Activated CD4-positive, alpha-beta T cell treated with anti-CD3 and anti-CD28 coated beads for 36 hours (primary cell): Measurements from ENCODE around the gene EBP. TPM values are rescaled to one million over a fixed set of nuclear protein-coding genes. Genes with fewer than 3 reads are reported as not detected.
A peak's percentile ranks its signal among the peaks of the same experiment; 100 is the strongest.
"Not testable (repeated sequence)": the region's sequence is repeated elsewhere in the genome, so short reads cannot be mapped to it uniquely, and the experiment has no call there.

Experiments used
- ATAC-seq: fragments of 200-7000 bp; cut with Tn5 transposase; one replicate; pipeline ENCODE4 v1.10.0; 2021; ENCODE audit warnings: mild to moderate bottlenecking, moderate library complexity
- CTCF ChIA-PET: fragments of 350-600 bp; sonication (Branson Sonifier 250); formaldehyde crosslinking; loops from one replicate; lab custom pipeline; 2021; ENCODE audit warnings: antibody characterized with exemption; lab: Charles Lee
- POLR2A ChIA-PET: fragments of 350-600 bp; sonication (Branson Sonifier 250); formaldehyde crosslinking; loops from one replicate; lab custom pipeline; 2021; ENCODE audit warnings: antibody characterized with exemption, inconsistent platforms; lab: Charles Lee
- DNase-seq: peaks from one replicate; pipeline ENCODE4 v3.0.0-alpha.2; 2020
- H3K27ac Mint-ChIP-seq: one replicate; pipeline ENCODE4 v1.8.0; 2021; ENCODE audit warnings: mixed read lengths
- H3K27me3 Mint-ChIP-seq: one replicate; pipeline ENCODE4 v1.8.0; 2021; ENCODE audit warnings: mixed read lengths
- H3K36me3 Mint-ChIP-seq: one replicate; pipeline ENCODE4 v1.8.0; 2021; ENCODE audit warnings: low read depth, mixed read lengths
- H3K4me1 Mint-ChIP-seq: one replicate; pipeline ENCODE4 v1.8.0; 2021; ENCODE audit warnings: mixed read lengths
- H3K4me3 Mint-ChIP-seq: one replicate; pipeline ENCODE4 v1.8.0; 2021; ENCODE audit warnings: mild to moderate bottlenecking, moderate library complexity, mixed read lengths
- H3K9me3 Mint-ChIP-seq: one replicate; pipeline ENCODE4 v1.8.0; 2021; ENCODE audit warnings: low read depth, mixed read lengths
- intact Hi-C, 2 experiments: fragments of 100-400 bp; cut with DNase I in 1 of 2; cut with micrococcal nuclease in 1 of 2; formaldehyde crosslinking; loops; one replicate each; pipeline versions ENCODE4 v1.14.2 to v1.15.1; 2022 to 2024; cut with DNase I, micrococcal nuclease
- total RNA-seq, 2 experiments: library from RNA; stranded (reverse); gene quantifications; one replicate each; pipeline ENCODE4 v1.2.3, GENCODE V29; 2021

EBP gene
- total RNA-seq, 2 experiments from 2014 or later = 137 to 140 TPM

DNA sequence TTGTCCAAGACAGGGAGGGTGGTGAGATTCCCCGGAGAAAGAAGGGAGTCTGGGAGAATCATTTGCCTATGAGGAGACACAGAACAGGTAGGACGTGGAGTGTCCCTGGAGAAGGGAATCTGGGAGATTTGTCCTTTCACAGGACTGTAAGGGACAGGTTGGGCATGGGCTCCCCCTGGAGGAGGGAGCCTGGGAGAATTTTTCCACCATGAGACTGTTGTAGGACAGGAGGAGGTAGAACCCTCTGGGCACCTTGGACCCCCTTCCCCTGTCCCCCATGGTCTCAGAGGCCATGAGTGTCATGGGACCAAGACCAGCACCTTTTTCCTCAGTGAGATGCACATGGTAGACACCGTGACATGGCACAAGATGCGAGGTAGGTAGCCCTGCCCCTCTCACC, 10.0 kb upstream of the EBP start:
- no peaks in the 10 kb centered on the region for H3K27me3 Mint-ChIP-seq
- intact Hi-C loops = no loop called here
- POLR2A ChIA-PET = no interaction called here
- ATAC-seq (no peak), DNase-seq (no peak)
- H3K36me3 Mint-ChIP-seq = no peaks in the 10 kb centered on the region
- H3K4me3 Mint-ChIP-seq = no peak overlapping the region
- H3K9me3 Mint-ChIP-seq = no peaks in the 10 kb centered on the region
- CTCF ChIA-PET = no interaction called here
- H3K27ac Mint-ChIP-seq = no peak overlapping the region
- H3K4me1 Mint-ChIP-seq = peaks cover 13% of the 10 kb centered on the region

DNA sequence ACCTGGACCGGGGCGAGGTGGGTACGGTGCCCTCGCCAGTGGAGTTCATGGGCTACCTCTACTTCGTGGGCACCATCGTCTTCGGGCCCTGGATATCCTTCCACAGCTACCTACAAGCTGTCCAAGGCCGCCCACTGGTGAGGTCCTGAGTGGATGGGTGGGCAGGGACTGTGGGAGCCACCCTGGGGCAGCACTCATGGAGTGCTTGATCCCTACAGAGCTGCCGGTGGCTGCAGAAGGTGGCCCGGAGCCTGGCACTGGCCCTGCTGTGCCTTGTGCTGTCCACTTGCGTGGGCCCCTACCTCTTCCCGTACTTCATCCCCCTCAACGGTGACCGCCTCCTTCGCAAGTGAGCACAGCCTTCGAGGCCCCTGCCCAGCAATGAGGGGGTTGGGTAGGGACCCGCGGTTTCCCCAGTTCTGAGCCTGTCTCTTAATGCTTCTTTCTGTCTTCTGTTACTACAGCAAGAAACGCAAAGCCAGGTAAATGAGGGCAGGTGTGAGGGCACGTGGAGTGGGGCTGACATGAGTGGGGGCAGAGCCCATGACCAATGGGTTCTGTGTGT, 9.2 kb upstream of the EBP start:
- Mint-ChIP-seq H3K36me3 (no peaks in the 10 kb centered on the region), H3K9me3 (no peaks in the 10 kb centered on the region), H3K4me3 (no peak overlapping the region), H3K27ac (no peak overlapping the region), H3K27me3 (no peaks in the 10 kb centered on the region), H3K4me1 (peaks cover 13% of the 10 kb centered on the region)
- ATAC-seq (no peak), DNase-seq (no peak)
- CTCF ChIA-PET = no interaction called here
- intact Hi-C loops = no loop called here
- POLR2A ChIA-PET = no interaction called here

DNA sequence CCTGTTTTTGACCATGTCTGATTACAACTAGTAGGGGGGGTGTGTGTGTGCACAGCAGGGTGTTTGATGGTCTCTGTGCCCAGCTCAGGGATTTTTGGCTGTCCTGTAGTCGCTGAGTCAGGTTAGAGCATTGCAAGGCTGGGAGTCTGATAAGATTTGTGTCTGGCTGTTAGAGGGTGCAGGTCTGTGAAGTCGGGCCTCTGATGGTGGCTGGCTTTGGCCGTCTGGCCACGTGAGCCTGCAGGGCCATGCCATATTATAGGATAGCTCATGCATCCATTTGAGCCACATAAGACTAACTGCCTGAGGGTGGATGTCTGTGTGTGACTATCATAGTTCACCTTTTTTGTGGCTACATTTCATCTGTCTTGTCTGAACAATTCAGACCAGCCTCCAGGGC, 7.9 kb upstream of the EBP start:
- CTCF ChIA-PET = interaction anchor here (0.6 kb wide), 1 partner anchor 283 kb away, joined by 3 read pairs; no protein-coding TSS in a partner anchor
- Mint-ChIP-seq H3K9me3 (no peaks in the 10 kb centered on the region), H3K27me3 (no peaks in the 10 kb centered on the region), H3K36me3 (no peaks in the 10 kb centered on the region), H3K4me3 (no peak overlapping the region), H3K27ac (no peak overlapping the region), H3K4me1 (peaks cover 13% of the 10 kb centered on the region)
- no peak for ATAC-seq
- POLR2A ChIA-PET = no interaction called here
- intact Hi-C loops = no loop called here
- no peak for DNase-seq

DNA sequence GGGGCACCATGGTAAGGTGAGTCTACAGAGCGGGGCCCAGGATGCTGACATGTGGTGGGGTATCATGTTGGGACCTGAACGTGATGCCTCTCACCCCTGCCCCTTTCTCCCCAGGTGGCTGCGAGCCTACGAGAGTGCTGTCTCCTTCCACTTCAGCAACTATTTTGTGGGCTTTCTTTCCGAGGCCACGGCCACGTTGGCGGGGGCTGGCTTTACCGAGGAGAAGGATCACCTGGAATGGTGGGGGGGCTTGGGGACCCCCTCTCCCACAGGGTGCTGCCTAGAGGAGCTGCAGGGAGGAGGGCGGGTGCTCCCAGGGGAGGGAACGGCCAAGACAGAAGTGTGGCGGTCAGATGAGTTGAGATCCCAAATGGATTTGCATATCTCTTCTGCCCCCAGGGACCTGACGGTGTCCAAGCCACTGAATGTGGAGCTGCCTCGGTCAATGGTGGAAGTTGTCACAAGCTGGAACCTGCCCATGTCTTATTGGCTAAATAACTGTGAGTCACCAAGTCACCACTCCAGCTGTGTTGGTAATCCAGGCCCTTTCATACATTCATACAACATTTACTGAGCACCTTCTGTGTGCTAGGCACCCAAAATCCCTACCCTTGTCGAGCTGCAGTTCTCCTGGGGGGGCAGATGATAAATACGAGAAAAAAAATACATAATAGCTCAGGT, 7.3 kb upstream of the EBP start:
- ChIA-PET CTCF (no interaction called here), POLR2A (no interaction called here)
- Mint-ChIP-seq H3K4me1 (peaks cover 13% of the 10 kb centered on the region), H3K36me3 (no peaks in the 10 kb centered on the region), H3K4me3 (no peak overlapping the region), H3K9me3 (no peaks in the 10 kb centered on the region), H3K27ac (no peak overlapping the region), H3K27me3 (no peaks in the 10 kb centered on the region)
- intact Hi-C loops = no loop called here
- DNase-seq (no peak), ATAC-seq (no peak)

DNA sequence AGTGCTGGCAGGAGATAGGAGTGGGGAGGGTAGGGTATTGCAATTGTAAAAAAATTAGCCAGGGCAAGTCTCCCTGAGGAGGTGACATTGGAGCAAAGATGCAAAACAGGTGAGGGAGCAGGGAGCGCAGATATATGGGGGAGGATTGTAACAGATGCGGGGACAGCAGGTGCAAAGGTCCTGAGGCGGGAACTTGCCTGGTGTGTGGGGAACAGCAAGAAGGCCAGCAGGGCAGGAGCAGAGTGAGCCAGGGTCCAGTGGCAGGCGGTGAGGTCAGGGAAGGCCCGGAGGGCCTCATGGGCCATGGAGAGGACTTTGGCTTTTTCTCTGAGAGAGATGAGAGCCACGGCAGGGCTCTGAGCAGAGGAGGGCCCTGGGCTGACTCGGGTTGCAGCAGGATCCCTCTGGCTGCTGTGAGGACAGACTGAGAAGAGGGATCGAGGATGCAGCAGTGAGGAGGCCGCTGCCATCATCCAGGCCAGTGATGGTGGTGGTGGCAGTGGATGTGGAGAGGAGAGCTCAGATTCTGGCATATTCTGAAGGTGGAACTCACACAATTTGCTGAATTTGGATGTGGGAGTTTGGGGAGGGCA, 6.6 kb upstream of the EBP start:
- Mint-ChIP-seq H3K27me3 (no peaks in the 10 kb centered on the region), H3K4me1 (peaks cover 6% of the 10 kb centered on the region), H3K36me3 (no peaks in the 10 kb centered on the region), H3K9me3 (no peaks in the 10 kb centered on the region), H3K4me3 (no peak overlapping the region), H3K27ac (no peak overlapping the region)
- intact Hi-C loops = no loop called here
- no peak for ATAC-seq
- ChIA-PET POLR2A (interaction anchor here (0.7 kb wide), 1 partner anchor 64 kb away, joined by 3 read pairs; no protein-coding TSS in a partner anchor), CTCF (no interaction called here)
- DNase-seq = no peak

DNA sequence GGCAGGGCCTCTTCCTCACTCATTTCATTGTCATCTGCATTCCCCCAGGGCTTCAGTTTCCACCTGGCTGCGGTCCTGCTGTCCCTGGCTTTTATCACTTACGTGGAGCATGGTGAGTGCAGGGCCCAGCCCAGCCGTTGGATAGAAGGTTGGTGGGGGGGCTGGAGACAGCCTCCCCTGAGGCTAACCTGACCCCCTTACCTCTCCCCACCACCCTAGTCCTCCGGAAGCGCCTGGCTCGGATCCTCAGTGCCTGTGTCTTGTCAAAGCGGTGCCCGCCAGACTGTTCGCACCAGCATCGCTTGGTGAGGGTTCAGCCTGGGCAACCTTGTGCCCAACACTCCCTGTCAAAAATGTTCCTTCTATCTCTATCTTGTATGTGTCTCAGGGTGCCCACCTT, 5.8 kb upstream of the EBP start:
- Mint-ChIP-seq H3K4me3 (no peak overlapping the region), H3K36me3 (no peaks in the 10 kb centered on the region)
- no peak for ATAC-seq

DNA sequence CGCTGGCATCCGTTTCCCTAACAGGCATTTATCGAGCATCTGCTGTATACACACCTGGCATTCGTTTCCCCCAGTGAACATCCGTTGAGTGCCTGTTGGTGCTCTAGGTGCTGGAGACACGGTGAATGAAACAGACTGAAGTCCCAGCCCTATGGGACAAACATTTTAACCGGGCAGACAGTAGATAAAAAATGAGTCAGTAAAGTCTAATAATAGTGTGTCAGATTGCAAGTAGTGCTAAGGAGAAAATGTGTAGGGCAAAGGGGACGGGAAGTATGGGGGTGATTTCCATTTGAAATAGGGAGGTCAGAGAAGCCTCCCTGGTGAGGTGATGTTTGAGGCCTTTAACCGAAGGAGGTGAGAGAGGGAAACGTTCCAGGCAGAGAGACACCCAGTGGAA, 5.3 kb upstream of the EBP start:
- DNase-seq = no peak
- intact Hi-C loops = no loop called here
- no peak overlapping the region for H3K27ac Mint-ChIP-seq
- no peaks in the 10 kb centered on the region for H3K36me3 Mint-ChIP-seq
- no peaks in the 10 kb centered on the region for H3K27me3 Mint-ChIP-seq
- ChIA-PET POLR2A (no interaction called here), CTCF (no interaction called here)
- H3K4me1 Mint-ChIP-seq = peaks cover 11% of the 10 kb centered on the region
- H3K4me3 Mint-ChIP-seq = no peak overlapping the region
- no peaks in the 10 kb centered on the region for H3K9me3 Mint-ChIP-seq
- no peak for ATAC-seq

More for the DNA sequence above, 5.8 kb upstream of the EBP start:
- Mint-ChIP-seq H3K9me3 (no peaks in the 10 kb centered on the region), H3K4me1 (peaks cover 8% of the 10 kb centered on the region), H3K27ac (no peak overlapping the region), H3K27me3 (no peaks in the 10 kb centered on the region)
- ChIA-PET CTCF (no interaction called here), POLR2A (no interaction called here)
- intact Hi-C loops = no loop called here
- no peak for DNase-seq

DNA sequence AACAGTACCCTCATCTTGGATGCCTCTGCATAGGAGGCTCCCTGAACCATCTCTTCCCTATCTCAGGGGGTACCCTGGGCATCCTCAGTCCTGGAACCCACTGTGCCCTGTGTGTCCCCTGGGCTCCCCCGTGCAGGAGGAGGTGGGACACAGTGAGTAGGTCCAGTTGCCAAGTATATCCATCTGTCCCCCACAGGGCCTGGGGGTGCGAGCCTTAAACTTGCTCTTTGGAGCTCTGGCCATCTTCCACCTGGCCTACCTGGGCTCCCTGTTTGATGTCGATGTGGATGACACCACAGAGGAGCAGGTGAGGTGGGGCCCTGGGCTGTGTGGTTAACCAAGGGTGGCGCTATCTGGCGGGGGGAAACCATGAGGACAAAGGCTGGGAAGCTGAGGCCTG, 4.6 kb upstream of the EBP start:
- no peak for ATAC-seq
- H3K9me3 Mint-ChIP-seq = no peaks in the 10 kb centered on the region
- no peaks in the 10 kb centered on the region for H3K36me3 Mint-ChIP-seq
- POLR2A ChIA-PET = no interaction called here
- DNase-seq = no peak
- no peaks in the 10 kb centered on the region for H3K27me3 Mint-ChIP-seq
- no peak overlapping the region for H3K27ac Mint-ChIP-seq
- peaks cover 11% of the 10 kb centered on the region for H3K4me1 Mint-ChIP-seq
- H3K4me3 Mint-ChIP-seq = no peak overlapping the region
- CTCF ChIA-PET = interaction anchor here (0.6 kb wide), 1 partner anchor 25 kb away, joined by 3 read pairs; no protein-coding TSS in a partner anchor
- intact Hi-C loops = no loop called here

DNA sequence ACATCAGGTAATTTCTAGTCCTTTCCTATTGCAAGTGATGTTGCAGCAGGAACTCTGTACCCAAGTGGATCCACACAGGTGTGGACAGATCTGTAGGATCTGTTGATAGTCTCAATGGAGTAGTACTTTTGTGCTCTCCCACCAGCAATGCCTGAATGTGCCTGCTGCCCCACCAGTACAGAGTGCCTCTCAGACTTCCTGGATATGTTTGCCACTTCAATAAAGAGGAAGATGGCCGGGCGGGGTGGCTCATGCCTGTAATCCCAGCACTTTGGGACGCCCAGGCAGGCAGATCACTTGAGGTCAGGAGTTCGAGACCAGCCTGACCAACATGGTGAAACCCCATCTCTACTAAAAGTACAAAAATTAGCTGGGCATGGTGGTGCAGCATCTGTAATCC, 2.1 kb upstream of the EBP start:
- H3K4me1 Mint-ChIP-seq = peaks cover 15% of the 10 kb centered on the region
- peak overlapping the region; percentile 31 for H3K27ac Mint-ChIP-seq
- CTCF ChIA-PET, H3K4me3 Mint-ChIP-seq, ATAC-seq, DNase-seq, H3K36me3 Mint-ChIP-seq, H3K9me3 Mint-ChIP-seq, intact Hi-C loops, H3K27me3 Mint-ChIP-seq: not testable (repeated sequence)
- POLR2A ChIA-PET = interaction anchor here (0.6 kb wide), 1 partner anchor 44 kb away, joined by 4 read pairs; no protein-coding TSS in a partner anchor

DNA sequence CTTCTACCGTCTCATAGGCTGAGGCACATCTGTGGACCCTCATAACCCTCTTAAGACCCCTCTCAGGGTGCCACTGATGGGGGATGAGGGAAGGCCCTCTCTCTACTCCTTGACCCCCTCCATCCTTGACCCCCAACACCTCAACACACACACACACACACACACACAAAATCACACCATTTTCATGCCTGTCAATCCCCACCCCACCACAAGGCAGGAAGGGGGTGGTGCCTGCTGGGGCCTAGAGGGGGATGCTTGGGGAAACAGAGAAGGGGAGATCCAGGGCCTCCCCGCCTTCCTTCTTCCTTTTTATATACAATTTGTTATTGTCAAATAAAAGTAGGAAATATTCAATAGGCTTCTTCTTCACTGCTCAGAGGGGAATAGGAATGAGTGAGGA, 1.2 kb upstream of the EBP start:
- H3K36me3 Mint-ChIP-seq = peaks cover 8% of the 10 kb centered on the region
- H3K4me1 Mint-ChIP-seq = peaks cover 15% of the 10 kb centered on the region
- ATAC-seq (no peak), DNase-seq (peak; percentile 35)
- peak overlapping the region; percentile 89 for H3K4me3 Mint-ChIP-seq
- POLR2A ChIA-PET = no interaction called here
- peak overlapping the region; percentile 98 for H3K27ac Mint-ChIP-seq
- intact Hi-C loops = loop anchor here (2.0 to 5.0 kb wide), 4 partner anchors 43 to 282 kb away; partner anchors contain the start of genes FTSJ1 (in 1 of the 2), HDAC6 (in 1 of the 2) and WDR13 (in 1 of the 2)
- CTCF ChIA-PET = no interaction called here
- no peaks in the 10 kb centered on the region for H3K27me3 Mint-ChIP-seq
- no peaks in the 10 kb centered on the region for H3K9me3 Mint-ChIP-seq

DNA sequence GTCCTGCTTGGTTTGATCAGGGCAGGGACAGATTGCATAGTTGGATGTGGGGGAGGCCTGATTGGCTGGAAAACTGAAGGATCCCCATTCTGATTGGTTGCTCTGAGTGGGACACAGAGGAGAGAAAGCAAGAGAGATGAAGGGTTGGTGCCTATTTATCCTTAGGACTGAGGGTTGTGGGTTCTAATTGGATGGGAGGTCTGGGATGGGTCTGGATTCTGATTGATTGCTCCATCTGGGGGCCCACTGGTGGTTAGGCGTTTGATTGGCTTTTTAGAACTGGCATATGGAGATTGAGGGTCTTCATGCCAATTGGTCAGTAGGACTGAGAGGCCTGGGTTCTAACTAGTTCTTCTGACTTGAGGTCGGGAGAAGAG, 644 bp upstream of the EBP start:
- CTCF ChIA-PET = interaction anchor here (0.7 kb wide), 1 partner anchor 14 kb away, joined by 3 read pairs; no protein-coding TSS in a partner anchor
- peaks cover 15% of the 10 kb centered on the region for H3K4me1 Mint-ChIP-seq

More for the DNA sequence above, 644 bp upstream of the EBP start:
- intact Hi-C loops = loop anchor here (1.0 to 5.0 kb wide), 8 partner anchors 13 to 281 kb away; partner anchors contain the start of genes FTSJ1 (in 2 of the 2), PORCN (in 2 of the 2), RBM3 (in 2 of the 2) and TBC1D25 (in 2 of the 2)
- ATAC-seq (peak; percentile 20), DNase-seq (peak; percentile 27)
- Mint-ChIP-seq H3K9me3 (no peaks in the 10 kb centered on the region), H3K36me3 (peaks cover 8% of the 10 kb centered on the region), H3K27me3 (no peaks in the 10 kb centered on the region), H3K27ac (peak overlapping the region; percentile 98), H3K4me3 (peak overlapping the region; percentile 89)
- POLR2A ChIA-PET = interaction anchor here (0.8 to 1.0 kb wide), 2 partner anchors 19 to 281 kb away, joined by 3 to 5 read pairs; partner anchors contain the start of genes HDAC6 and TBC1D25
